BJ (cell line): ENCODE data around the gene ADARB1. TPM values are rescaled to one million over a fixed set of nuclear protein-coding genes. Genes with fewer than 3 reads are reported as not detected.

Experiments used
- CTCF ChIA-PET: fragments of 350-600 bp; formaldehyde crosslinking; extraction: SDS; loops from one replicate; lab custom pipeline; 2021; ENCODE audit warnings: antibody characterized with exemption, inconsistent platforms; lab: Yijun Ruan, JAX
- POLR2A ChIA-PET: fragments of 300-600 bp; sonication (Branson Sonifier 250); formaldehyde crosslinking; extraction: SDS; loops from one replicate; lab custom pipeline; 2021; ENCODE audit warnings: antibody characterized with exemption; lab: Charles Lee
- DNase-seq: peaks from one replicate; pipeline ENCODE4 v3.0.0-alpha.2; 2011; ENCODE audit warnings: low read depth
- H3K27me3 ChIP-seq: 2 replicates; pipeline ENCODE4 v1.6.0; 2011; ENCODE audit warnings: low read length; ENCODE audit not compliant: control insufficient read depth, insufficient read depth
- H3K36me3 ChIP-seq: 2 replicates; pipeline ENCODE4 v1.5.1; 2011; ENCODE audit warnings: low read length; ENCODE audit not compliant: control insufficient read depth, insufficient read depth
- H3K4me3 ChIP-seq: 2 replicates; pipeline ENCODE4 v1.5.1; 2011; ENCODE audit warnings: low read depth, mild to moderate bottlenecking, control low read depth, low read length
- polyA plus RNA-seq: library from polyadenylated mRNA; depleted of rRNA; stranded (reverse); fragments of >200 nt; gene quantifications from 2 replicates; pipeline ENCODE4 v1.2.3, GENCODE V29; 2011
- TF ChIP-seq, protein P1 (sequence below): IDR thresholded peaks from 2 replicates; pipeline ENCODE4 v1.5.1; 2011; ENCODE audit warnings: low read depth, mild to moderate bottlenecking, control low read depth, inconsistent platforms, low read length, moderate library complexity; ENCODE audit not compliant: insufficient read depth

ADARB1 gene
- polyA plus RNA-seq, 1 experiment, result 10.9 TPM

- Histone ChIP-seq H3K4me3 (no peak overlapping the region), H3K36me3 (no peaks in the 10 kb centered on the region), H3K27me3 (no peaks in the 10 kb centered on the region)
- DNase-seq, result no peak
- POLR2A ChIA-PET, result no interaction called here
- CTCF ChIA-PET, result interaction anchor here (1.4 to 2.2 kb wide), 2 partner anchors 10 to 22 kb away, joined by 3 to 6 read pairs; no protein-coding TSS in a partner anchor
- TF ChIP-seq, protein P1, sequence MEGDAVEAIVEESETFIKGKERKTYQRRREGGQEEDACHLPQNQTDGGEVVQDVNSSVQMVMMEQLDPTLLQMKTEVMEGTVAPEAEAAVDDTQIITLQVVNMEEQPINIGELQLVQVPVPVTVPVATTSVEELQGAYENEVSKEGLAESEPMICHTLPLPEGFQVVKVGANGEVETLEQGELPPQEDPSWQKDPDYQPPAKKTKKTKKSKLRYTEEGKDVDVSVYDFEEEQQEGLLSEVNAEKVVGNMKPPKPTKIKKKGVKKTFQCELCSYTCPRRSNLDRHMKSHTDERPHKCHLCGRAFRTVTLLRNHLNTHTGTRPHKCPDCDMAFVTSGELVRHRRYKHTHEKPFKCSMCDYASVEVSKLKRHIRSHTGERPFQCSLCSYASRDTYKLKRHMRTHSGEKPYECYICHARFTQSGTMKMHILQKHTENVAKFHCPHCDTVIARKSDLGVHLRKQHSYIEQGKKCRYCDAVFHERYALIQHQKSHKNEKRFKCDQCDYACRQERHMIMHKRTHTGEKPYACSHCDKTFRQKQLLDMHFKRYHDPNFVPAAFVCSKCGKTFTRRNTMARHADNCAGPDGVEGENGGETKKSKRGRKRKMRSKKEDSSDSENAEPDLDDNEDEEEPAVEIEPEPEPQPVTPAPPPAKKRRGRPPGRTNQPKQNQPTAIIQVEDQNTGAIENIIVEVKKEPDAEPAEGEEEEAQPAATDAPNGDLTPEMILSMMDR, result no peak
These were observed 84.4 kb downstream of the ADARB1 start for GRCh38 chr21:45158491-45159423.

GRCh38 chr21:45160198-45160597 lies 85.8 kb downstream of the ADARB1 start:
- POLR2A ChIA-PET, result no interaction called here
- DNase-seq, result no peak
- Histone ChIP-seq H3K27me3 (no peaks in the 10 kb centered on the region), H3K36me3 (no peaks in the 10 kb centered on the region), H3K4me3 (no peak overlapping the region)
- CTCF ChIA-PET, result interaction anchor here (0.6 kb wide), 1 partner anchor 38 kb away, joined by 3 read pairs; no protein-coding TSS in a partner anchor
- TF ChIP-seq, protein P1, result no peak

DNA sequence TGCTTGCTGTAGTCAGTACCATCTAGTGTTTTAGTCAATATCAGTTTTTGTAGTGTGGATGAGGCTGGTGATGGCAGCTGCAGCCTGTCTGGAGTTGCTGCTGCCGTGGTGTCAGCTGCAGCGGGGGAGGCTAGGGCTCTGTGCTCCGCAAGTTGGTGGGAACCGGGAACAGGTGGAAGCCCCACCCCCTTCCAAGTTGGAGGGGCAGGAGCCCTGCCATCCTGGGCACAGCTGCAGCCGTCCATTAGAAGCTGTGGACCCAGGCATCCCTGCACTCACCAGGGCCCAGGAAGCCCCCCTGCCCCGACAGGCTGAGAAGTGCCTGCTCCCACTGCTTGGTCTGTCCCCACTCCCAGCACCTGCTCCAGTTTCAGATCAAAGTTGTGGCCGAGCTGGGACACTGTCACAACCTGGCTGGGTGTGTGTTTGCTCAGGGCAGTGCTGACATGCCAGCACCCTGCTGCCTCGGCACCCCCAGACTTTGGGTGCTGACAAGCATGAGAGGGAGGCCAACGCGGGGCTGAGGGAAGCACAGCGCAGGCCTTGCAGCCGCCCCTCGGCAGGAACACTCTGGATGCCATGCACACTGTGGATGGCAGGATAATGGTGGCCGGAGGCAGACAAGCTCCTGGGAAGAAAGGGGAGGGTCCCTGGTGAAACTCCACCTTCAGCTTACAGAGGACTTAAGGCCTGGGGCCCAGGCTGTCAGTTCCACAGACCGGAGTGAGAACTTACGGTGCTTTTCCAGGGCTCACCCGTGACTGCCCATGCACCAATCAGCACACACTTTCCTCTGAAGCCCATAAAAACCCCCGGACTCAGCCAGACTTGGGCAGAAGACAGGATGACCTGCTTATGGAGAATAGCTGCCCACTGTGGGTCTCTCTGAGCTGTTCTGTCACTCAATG lies 86.9 kb downstream of the ADARB1 start:
- DNase-seq, result no peak
- Histone ChIP-seq H3K27me3 (no peaks in the 10 kb centered on the region), H3K4me3 (no peak overlapping the region), H3K36me3 (no peaks in the 10 kb centered on the region)
- POLR2A ChIA-PET, result no interaction called here
- TF ChIP-seq, protein P1, result no peak
- CTCF ChIA-PET, result no interaction called here

DNA sequence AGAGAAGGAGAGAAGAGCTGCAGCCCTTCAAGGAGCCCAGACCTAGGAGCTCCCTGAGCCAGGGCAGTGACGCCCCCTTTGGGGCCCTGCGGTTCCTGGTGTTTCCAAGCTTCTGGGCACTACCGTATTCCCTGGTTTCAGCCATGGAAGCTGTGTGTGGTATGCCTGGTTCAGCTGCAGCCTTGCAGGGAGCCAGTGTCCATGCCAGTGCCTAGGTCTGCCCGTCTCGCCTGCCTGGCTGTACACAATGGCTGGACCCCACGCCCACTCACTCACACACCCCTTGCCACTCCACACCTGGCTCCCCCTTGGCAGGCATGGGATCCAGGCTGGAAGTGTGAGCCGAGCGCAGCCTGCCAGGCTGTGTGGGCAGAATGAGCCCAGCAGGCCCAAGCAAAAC lies 87.7 kb downstream of the ADARB1 start:
- TF ChIP-seq, protein P1, result no peak

More for the DNA sequence above, 87.7 kb downstream of the ADARB1 start:
- H3K4me3 ChIP-seq, result no peak overlapping the region
- no peaks in the 10 kb centered on the region for H3K27me3 ChIP-seq
- ChIA-PET POLR2A (no interaction called here), CTCF (no interaction called here)
- DNase-seq, result no peak
- H3K36me3 ChIP-seq, result no peaks in the 10 kb centered on the region
